HL-60 (cell line): ENCODE data around the gene CDK5R1.

Experiments
- DNase-seq, 2 experiments: peaks; one replicate each; pipeline ENCODE4 v3.0.0-alpha.2; 2010 to 2020; ENCODE audit warnings: low read depth in 1 of 2, low spot score in 1 of 2
- H3K27ac ChIP-seq: fragments of 250-450 bp; sonication (Bioruptor Pico); replicated peaks from 2 replicates; pipeline ENCODE4 v1.5.1; 2020; ENCODE audit warnings: mild to moderate bottlenecking, moderate library complexity
- H3K27me3 ChIP-seq: fragments of 250-450 bp; sonication (Bioruptor Pico); 2 replicates; pipeline ENCODE4 v1.5.1; 2021; ENCODE audit warnings: mild to moderate bottlenecking, moderate library complexity; ENCODE audit not compliant: insufficient read depth, poor library complexity, severe bottlenecking
- H3K4me3 ChIP-seq: replicated peaks from 2 replicates; pipeline ENCODE4 v1.5.1; 2011; ENCODE audit warnings: mild to moderate bottlenecking, control low read depth, low read length; ENCODE audit not compliant: insufficient read depth
- CTCF ChIP-seq: IDR thresholded peaks from one replicate; pipeline ENCODE4 v1.5.1; 2011; ENCODE audit warnings: low read length, control low read depth, inconsistent platforms; ENCODE audit not compliant: insufficient read depth

CDK5R1 gene

GRCh38 chr17:32536736-32537643, 50.2 kb downstream of the CDK5R1 start:
- no peak for TF ChIP-seq CTCF
- H3K27ac ChIP-seq, result no peak overlapping the region
- no peak overlapping the region for H3K4me3 ChIP-seq
- no peak for DNase-seq
- peaks cover 2% of the 10 kb centered on the region for H3K27me3 ChIP-seq
